Chondrocyte (in vitro differentiated cells): ENCODE measurements around the gene DENND4C. TPM values are rescaled to one million over a fixed set of nuclear protein-coding genes. Genes with fewer than 3 reads are reported as not detected.
A peak's percentile ranks its signal among the peaks of the same experiment; 100 is the strongest.

Experiments
- DNase-seq: peaks from one replicate; pipeline ENCODE4 v3.0.0; 2021; ENCODE audit warnings: mixed read lengths, low spot score
- H3K27ac Mint-ChIP-seq: one replicate; pipeline ENCODE4 v1.8.0; 2021; ENCODE audit warnings: mild to moderate bottlenecking, moderate library complexity, mixed read lengths; ENCODE audit not compliant: unreplicated experiment
- H3K27me3 Mint-ChIP-seq: 2 replicates; pipeline ENCODE4 v1.8.0; 2021; ENCODE audit warnings: low read depth, mixed read lengths
- H3K36me3 Mint-ChIP-seq: 2 replicates; pipeline ENCODE4 v1.8.0; 2021; ENCODE audit warnings: low read depth, mixed read lengths
- H3K4me1 Mint-ChIP-seq: 2 replicates; pipeline ENCODE4 v1.8.0; 2021; ENCODE audit warnings: low read depth, mild to moderate bottlenecking, mixed read lengths
- H3K4me3 Mint-ChIP-seq: one replicate; pipeline ENCODE4 v1.8.0; 2021; ENCODE audit warnings: mild to moderate bottlenecking, moderate library complexity, mixed read lengths; ENCODE audit not compliant: unreplicated experiment
- H3K9me3 Mint-ChIP-seq: 2 replicates; pipeline ENCODE4 v1.8.0; 2021; ENCODE audit warnings: low read depth, mixed read lengths
- total RNA-seq: library from RNA; stranded (reverse); gene quantifications from 3 replicates; pipeline ENCODE4 v1.2.1, GENCODE V29; 2021
- TF ChIP-seq, protein P1 (sequence below): fragments of 200-600 bp; sonication (generic); IDR thresholded peaks from 2 replicates; pipeline ENCODE4 v1.5.0; 2021; ENCODE audit warnings: antibody characterized with exemption, mild to moderate bottlenecking, moderate library complexity

Gene DENND4C
- total RNA-seq, 1 donor from 2014 or later = 27.0 TPM

DNA sequence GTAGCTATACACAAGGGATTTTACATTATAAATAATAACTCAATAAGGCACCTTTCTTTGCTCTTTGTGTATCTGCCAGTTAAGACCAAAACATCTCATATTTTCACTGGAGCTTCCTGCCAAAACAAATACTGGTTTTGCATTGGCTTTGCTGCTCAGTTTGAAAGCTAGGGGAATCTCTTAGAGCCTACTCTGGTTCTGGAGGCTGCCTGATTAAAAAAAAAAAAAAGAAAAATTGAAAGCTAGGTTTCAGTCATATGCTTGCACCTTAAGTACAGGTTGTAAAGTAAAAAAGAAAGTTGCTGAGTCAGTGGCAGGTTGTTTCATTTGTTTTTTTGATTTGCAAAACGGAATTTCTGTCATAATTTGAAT, 2.3 kb downstream of the DENND4C start:
- Mint-ChIP-seq H3K36me3 (no peaks in the 10 kb centered on the region), H3K9me3 (no peaks in the 10 kb centered on the region), H3K4me1 (peaks cover 8% of the 10 kb centered on the region), H3K4me3 (no peak overlapping the region), H3K27ac (no peak overlapping the region), H3K27me3 (no peaks in the 10 kb centered on the region)
- TF ChIP-seq, protein P1, sequence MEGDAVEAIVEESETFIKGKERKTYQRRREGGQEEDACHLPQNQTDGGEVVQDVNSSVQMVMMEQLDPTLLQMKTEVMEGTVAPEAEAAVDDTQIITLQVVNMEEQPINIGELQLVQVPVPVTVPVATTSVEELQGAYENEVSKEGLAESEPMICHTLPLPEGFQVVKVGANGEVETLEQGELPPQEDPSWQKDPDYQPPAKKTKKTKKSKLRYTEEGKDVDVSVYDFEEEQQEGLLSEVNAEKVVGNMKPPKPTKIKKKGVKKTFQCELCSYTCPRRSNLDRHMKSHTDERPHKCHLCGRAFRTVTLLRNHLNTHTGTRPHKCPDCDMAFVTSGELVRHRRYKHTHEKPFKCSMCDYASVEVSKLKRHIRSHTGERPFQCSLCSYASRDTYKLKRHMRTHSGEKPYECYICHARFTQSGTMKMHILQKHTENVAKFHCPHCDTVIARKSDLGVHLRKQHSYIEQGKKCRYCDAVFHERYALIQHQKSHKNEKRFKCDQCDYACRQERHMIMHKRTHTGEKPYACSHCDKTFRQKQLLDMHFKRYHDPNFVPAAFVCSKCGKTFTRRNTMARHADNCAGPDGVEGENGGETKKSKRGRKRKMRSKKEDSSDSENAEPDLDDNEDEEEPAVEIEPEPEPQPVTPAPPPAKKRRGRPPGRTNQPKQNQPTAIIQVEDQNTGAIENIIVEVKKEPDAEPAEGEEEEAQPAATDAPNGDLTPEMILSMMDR = peak; percentile 33
- no peak for DNase-seq

DNA sequence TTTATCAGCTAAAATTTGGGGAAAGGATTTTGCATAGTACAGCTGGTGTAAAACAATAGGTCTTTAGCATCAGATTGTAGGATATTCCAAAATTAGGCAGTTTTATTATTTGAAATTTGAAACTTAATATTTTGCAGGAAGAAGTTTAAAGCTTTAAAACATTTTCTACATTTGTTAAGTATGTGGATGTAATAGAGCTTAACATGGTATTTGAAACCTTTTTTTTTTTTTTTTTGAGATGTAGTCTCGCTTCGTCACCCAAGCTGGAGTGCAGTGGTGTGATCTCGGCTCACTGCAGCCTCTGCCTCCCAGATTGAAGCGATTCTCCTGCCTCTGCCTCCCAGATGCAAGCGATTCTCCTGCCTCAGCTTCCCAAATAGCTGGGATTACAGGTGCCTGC, 2.9 kb downstream of the DENND4C start:
- H3K4me3 Mint-ChIP-seq = no peak overlapping the region
- no peak for DNase-seq
- peak overlapping the region; percentile 59 for H3K27ac Mint-ChIP-seq
- no peaks in the 10 kb centered on the region for H3K9me3 Mint-ChIP-seq
- no peaks in the 10 kb centered on the region for H3K27me3 Mint-ChIP-seq
- TF ChIP-seq, protein P1 = no peak
- peaks cover 8% of the 10 kb centered on the region for H3K4me1 Mint-ChIP-seq
- H3K36me3 Mint-ChIP-seq = no peaks in the 10 kb centered on the region

DNA sequence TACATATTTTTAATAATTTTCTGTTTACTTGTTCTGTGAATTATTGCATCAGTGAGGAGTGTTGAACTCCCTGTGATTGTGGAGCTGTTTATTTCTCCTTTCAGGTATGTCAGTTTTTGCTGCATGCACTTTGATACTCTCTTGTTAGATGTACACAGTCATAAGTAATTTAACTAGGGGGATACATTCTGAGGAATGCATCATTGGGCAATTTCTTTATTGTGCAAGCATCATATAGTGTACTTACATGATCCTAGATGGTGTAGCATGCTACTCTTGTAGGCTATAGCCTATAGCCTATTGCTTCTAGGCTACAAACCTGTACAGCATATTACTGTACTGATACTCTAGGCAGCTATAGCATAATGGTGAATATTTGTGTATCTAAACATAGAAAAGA, 9.5 kb downstream of the DENND4C start:
- Mint-ChIP-seq H3K27ac (no peak overlapping the region), H3K36me3 (peaks cover 6% of the 10 kb centered on the region)

DNA sequence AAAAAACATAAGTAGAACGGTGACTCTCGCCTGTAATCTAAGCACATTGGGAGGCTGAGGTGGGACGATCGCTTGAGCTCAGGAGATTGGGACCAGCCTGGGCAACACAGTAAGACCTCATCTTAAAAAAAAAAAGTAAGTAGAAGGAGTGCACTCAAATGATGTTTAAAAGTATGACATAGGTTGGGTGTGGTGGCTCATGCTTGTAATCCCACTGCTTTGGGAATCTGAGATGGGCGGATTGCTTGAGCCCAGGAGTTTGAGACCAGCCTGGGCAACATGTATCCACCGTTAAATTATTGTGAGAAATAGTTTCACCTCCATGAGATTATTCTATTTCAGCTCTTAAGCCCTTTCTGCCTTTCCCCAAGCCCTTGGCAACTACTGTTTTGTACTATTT, 11.2 kb downstream of the DENND4C start:
- Mint-ChIP-seq H3K9me3 (peaks cover 3% of the 10 kb centered on the region), H3K4me1 (peaks cover 15% of the 10 kb centered on the region), H3K27me3 (no peaks in the 10 kb centered on the region), H3K4me3 (no peak overlapping the region), H3K27ac (no peak overlapping the region), H3K36me3 (peaks cover 6% of the 10 kb centered on the region)
- no peak for DNase-seq
- TF ChIP-seq, protein P1 = no peak

More for the DNA sequence above, 9.5 kb downstream of the DENND4C start:
- peaks cover 7% of the 10 kb centered on the region for H3K4me1 Mint-ChIP-seq
- DNase-seq = no peak
- H3K9me3 Mint-ChIP-seq = peaks cover 3% of the 10 kb centered on the region
- H3K27me3 Mint-ChIP-seq = no peaks in the 10 kb centered on the region
- TF ChIP-seq, protein P1 = no peak
- no peak overlapping the region for H3K4me3 Mint-ChIP-seq

DNA sequence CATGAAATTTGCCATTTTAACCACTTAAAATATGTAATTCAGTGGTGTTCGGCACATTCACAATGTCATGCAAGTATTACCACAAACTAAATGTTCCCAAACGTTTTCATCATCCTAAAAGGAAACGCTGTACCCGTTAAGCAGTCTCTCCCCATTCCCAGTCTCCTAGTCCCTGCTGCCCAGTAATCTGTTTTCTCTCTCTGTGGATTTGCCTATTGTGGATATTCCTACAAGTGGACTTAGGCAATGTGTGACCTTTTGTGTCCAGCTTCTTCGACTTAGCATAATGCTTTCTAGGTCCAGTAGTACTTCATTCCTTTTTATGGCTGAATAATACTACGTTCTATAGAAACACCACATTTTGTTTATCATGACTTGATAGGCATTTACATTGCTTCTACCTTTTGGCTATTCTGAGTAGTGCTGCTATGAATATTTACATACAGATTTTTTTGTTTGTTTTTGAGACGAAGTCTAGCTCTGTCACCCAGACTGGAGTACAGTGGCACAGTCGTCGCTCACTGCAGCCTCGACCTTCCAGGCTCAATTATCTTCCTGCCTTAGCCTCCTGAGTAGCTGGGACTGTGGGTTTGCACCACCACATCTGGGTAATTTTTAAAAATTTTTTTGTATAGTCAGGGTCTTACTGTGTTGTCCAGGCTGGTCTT, 13.0 kb downstream of the DENND4C start:
- Mint-ChIP-seq H3K4me3 (no peak overlapping the region), H3K36me3 (peaks cover 6% of the 10 kb centered on the region), H3K27ac (no peak overlapping the region), H3K4me1 (peaks cover 15% of the 10 kb centered on the region), H3K27me3 (no peaks in the 10 kb centered on the region), H3K9me3 (peaks cover 3% of the 10 kb centered on the region)
- no peak for DNase-seq
- TF ChIP-seq, protein P1 = no peak
